Liver (tissue), 3 donors: ENCODE results near the gene SLC37A4.

Experiments used
- CTCF ChIP-seq: fragments of 150-350 bp; IDR thresholded peaks from 2 replicates; pipeline ENCODE4 v1.5.1; 2017; ENCODE audit warnings: improper control_type of control experiment, low read depth, low read length; ENCODE audit not compliant: missing input control
- HNF4A ChIP-seq, 2 donors: conservative IDR thresholded peaks; 2 replicates each; pipeline ENCODE4 v1.6.1; 2016; ENCODE audit warnings: antibody characterized with exemption in 2 of 2, mild to moderate bottlenecking in 2 of 2
- JUND ChIP-seq, 2 donors: IDR thresholded peaks; 2 replicates each; pipeline ENCODE4 v1.6.1; 2016; ENCODE audit warnings: antibody characterized with exemption in 2 of 2
- NR2F2 ChIP-seq: IDR thresholded peaks from 2 replicates; pipeline ENCODE4 v1.6.1; 2016; ENCODE audit warnings: antibody characterized with exemption
- REST ChIP-seq: IDR thresholded peaks from 2 replicates; pipeline ENCODE4 v1.6.1; 2016; ENCODE audit warnings: antibody characterized with exemption, mild to moderate bottlenecking
- RXRA ChIP-seq, 2 donors: IDR thresholded peaks; 2 replicates each; pipeline ENCODE4 v1.6.1; 2017 to 2018; ENCODE audit warnings: antibody characterized with exemption in 2 of 2, mild to moderate bottlenecking in 1 of 2
- SP1 ChIP-seq: IDR thresholded peaks from 2 replicates; pipeline ENCODE4 v1.6.1; 2018; ENCODE audit warnings: antibody characterized with exemption, mild to moderate bottlenecking
- TAF1 ChIP-seq: conservative IDR thresholded peaks from 2 replicates; pipeline ENCODE4 v1.6.1; 2016; ENCODE audit warnings: antibody characterized with exemption, mild to moderate bottlenecking
- YY1 ChIP-seq: IDR thresholded peaks from 2 replicates; pipeline ENCODE4 v1.6.1; 2016; ENCODE audit warnings: antibody characterized with exemption, mild to moderate bottlenecking
- ZBTB33 ChIP-seq: IDR thresholded peaks from 2 replicates; pipeline ENCODE4 v1.6.1; 2016; ENCODE audit warnings: antibody characterized with exemption
- TF ChIP-seq, protein P1 (sequence below): IDR thresholded peaks from 2 replicates; pipeline ENCODE4 v1.6.1; 2016; ENCODE audit warnings: antibody characterized with exemption
- donor health status: healthy.
- donor health status: healthy.

DNA sequence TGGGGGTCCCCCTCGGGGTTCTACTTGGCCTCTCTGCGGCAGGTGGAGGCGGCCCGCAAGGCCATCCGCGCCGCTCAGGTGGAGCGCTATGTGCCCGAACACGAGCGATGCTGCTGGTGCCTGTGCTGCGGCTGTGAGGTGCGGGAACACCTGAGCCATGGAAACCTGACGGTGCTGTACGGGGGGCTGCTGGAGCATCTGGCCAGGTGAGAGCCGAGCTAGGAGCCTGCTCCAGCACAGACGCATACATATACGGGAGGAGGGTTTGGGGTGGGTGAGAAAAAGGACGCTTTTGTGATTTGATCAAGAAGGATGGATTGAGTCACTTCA is 32.3 kb downstream of the SLC37A4 start:
- TF ChIP-seq CTCF: no peak
- TF ChIP-seq YY1: no peak
- no peak for TF ChIP-seq RXRA (IDR thresholded peaks at IDR 0.05)
- TF ChIP-seq JUND (IDR thresholded peaks at IDR 0.05): no peak
- TF ChIP-seq REST: no peak
- TF ChIP-seq ZBTB33: no peak
- TF ChIP-seq SP1: no peak
- TF ChIP-seq TAF1: no peak
- TF ChIP-seq NR2F2: no peak
- no peak for TF ChIP-seq HNF4A (conservative IDR thresholded peaks at IDR 0.05)
- TF ChIP-seq, protein P1, sequence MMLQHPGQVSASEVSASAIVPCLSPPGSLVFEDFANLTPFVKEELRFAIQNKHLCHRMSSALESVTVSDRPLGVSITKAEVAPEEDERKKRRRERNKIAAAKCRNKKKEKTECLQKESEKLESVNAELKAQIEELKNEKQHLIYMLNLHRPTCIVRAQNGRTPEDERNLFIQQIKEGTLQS: no peak
